NCI-H128 (cell line): ENCODE measurements around the gene OR13C8.
"Not testable (repeated sequence)": the region's sequence is repeated elsewhere in the genome, so short reads cannot be mapped to it uniquely, and the experiment has no call there.

ENCODE experiments used
- DNase-seq: peaks from one replicate; lab custom pipeline; 2025; ENCODE audit not compliant: unreplicated experiment; lab: John Stamatoyannopoulos, UW

Gene OR13C8

GRCh38 chr9:104568868-104569267, at the start of gene OR13C8:
OR13C8 (plus strand) TSS chr9:104569168; CDS start chr9:104569168, 0 bp downstream.
- no peak for DNase-seq

- not testable (repeated sequence) for DNase-seq
These were observed 48.7 kb upstream of the OR13C8 start for GRCh38 chr9:104520241-104520640.

GRCh38 chr9:104527109-104527508, 41.9 kb upstream of the OR13C8 start, which contains the start of gene OR13C4:
OR13C4 (minus strand) TSS chr9:104527209; CDS start chr9:104527209, 0 bp downstream.
- no peak for DNase-seq

- no peak for DNase-seq
These were observed 32.2 kb upstream of the OR13C8 start, which contains the start of gene OR13C3 for GRCh38 chr9:104536756-104537155. OR13C3 (minus strand) TSS chr9:104536856; CDS start chr9:104536723, 133 bp downstream.

GRCh38 chr9:104539275-104539674, 29.7 kb upstream of the OR13C8 start:
- DNase-seq, result no peak

GRCh38 chr9:104544644-104545043, 24.3 kb upstream of the OR13C8 start:
- no peak for DNase-seq

GRCh38 chr9:104553261-104553660, 15.7 kb upstream of the OR13C8 start:
- no peak for DNase-seq

- DNase-seq, result no peak
These were observed 13.4 kb upstream of the OR13C8 start for GRCh38 chr9:104555521-104555920.

- DNase-seq, result no peak
These were observed 11.9 kb upstream of the OR13C8 start for GRCh38 chr9:104556830-104557634.

GRCh38 chr9:104564358-104564757, 4.6 kb upstream of the OR13C8 start:
- no peak for DNase-seq

- no peak for DNase-seq
These were observed 3.6 kb downstream of the OR13C8 start for GRCh38 chr9:104572612-104573011.

- DNase-seq, result no peak
These were observed 6.5 kb downstream of the OR13C8 start for GRCh38 chr9:104575456-104575855.

- no peak for DNase-seq
These were observed 8.3 kb downstream of the OR13C8 start for GRCh38 chr9:104577263-104577662.

GRCh38 chr9:104580562-104580961, 11.6 kb downstream of the OR13C8 start:
- no peak for DNase-seq

- no peak for DNase-seq
These were observed 17.7 kb downstream of the OR13C8 start for GRCh38 chr9:104586496-104587180.

GRCh38 chr9:104589626-104590025, 20.7 kb downstream of the OR13C8 start:
- no peak for DNase-seq

GRCh38 chr9:104598749-104599148, 29.8 kb downstream of the OR13C8 start:
- DNase-seq, result not testable (repeated sequence)

GRCh38 chr9:104599313-104599712, 30.3 kb downstream of the OR13C8 start, which contains the start of gene OR13C5:
OR13C5 (minus strand) TSS chr9:104599413; CDS start chr9:104599413, 0 bp downstream.
- DNase-seq, result not testable (repeated sequence)

GRCh38 chr9:104604801-104605200, 35.8 kb downstream of the OR13C8 start:
- DNase-seq, result no peak

- DNase-seq, result not testable (repeated sequence)
These were observed 36.6 kb downstream of the OR13C8 start, which contains the start of gene OR13C2 for GRCh38 chr9:104605527-104605926. OR13C2 (minus strand) TSS chr9:104605627; CDS start chr9:104605627, 0 bp downstream.

- no peak for DNase-seq
These were observed 37.2 kb downstream of the OR13C8 start for GRCh38 chr9:104606152-104606551.

- DNase-seq, result no peak
These were observed 39.4 kb downstream of the OR13C8 start for GRCh38 chr9:104608336-104608735.
